ENCODE measurements around the gene FYTTD1.

FYTTD1 gene

DNA sequence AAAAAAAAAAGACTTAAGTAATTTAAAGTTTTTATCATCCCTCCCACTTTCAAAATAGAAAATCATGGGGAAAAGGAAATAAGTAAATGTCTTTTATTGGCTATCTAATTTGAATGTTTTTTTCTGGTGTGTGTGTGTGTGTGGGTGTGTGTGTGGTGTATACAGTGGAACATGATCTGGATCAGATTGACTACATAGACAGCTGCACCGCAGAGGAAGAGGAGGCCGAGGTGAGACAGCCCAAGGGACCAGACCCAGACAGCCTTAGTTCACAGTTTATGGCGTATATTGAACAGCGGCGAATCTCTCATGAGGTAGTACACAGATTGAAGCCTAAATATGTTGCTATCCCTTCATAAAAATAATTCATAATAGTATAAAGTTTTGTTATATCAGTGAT, 85.8 kb downstream of the FYTTD1 start:
- Histone ChIP-seq H3K4me3 (ENCODE audit: low read length in 2 of 2) (no peak overlapping the region), H3K4me1 (ENCODE audit: control insufficient read depth, insufficient read depth, low read length) (no peaks in the 10 kb centered on the region), H3K27ac (ENCODE audit: low read length) (no peak overlapping the region), H3K9ac (ENCODE audit: low read length in 2 of 2) (no peak overlapping the region), H3K9me3 (ENCODE audit: control insufficient read depth in 2 of 2, low read length in 2 of 2) (no peaks in the 10 kb centered on the region), H3K36me3 (ENCODE audit: control insufficient read depth in 2 of 2, insufficient read depth in 2 of 2, low read length in 2 of 2) (peaks cover 23 to 30% of the 10 kb centered on the region in 2 donors), H3K27me3 (ENCODE audit: control insufficient read depth in 1 of 2, insufficient read depth in 2 of 2, low read length in 2 of 2) (no peaks in the 10 kb centered on the region)

DNA sequence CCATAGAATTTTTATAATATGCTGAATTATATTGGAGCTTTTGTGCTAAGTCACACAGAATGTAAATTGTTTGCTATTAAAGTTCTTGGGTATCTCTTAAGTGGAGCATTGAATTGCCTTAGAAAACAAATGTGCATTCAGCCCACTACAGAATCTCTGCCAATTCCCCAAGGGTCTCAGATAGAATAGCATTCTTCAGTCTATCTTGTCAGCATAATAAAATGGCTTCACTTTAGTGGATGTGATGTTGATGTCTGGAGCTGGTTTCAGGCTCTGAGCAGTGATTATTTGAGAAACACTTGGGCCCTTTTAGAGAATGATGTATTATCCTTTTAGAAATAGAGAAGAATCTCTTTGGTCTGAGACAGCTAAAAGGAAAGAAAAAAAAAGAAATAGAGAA, 86.6 kb downstream of the FYTTD1 start:
- no peak overlapping the region for H3K27ac ChIP-seq (ENCODE audit: low read length)
- H3K36me3 ChIP-seq (ENCODE audit: control insufficient read depth in 2 of 2, insufficient read depth in 2 of 2, low read length in 2 of 2): peaks cover 26 to 33% of the 10 kb centered on the region in 2 donors

More for the DNA sequence above, 86.6 kb downstream of the FYTTD1 start:
- Histone ChIP-seq H3K9ac (ENCODE audit: low read length in 2 of 2) (no peak overlapping the region), H3K27me3 (ENCODE audit: control insufficient read depth in 1 of 2, insufficient read depth in 2 of 2, low read length in 2 of 2) (no peaks in the 10 kb centered on the region), H3K4me1 (ENCODE audit: control insufficient read depth, insufficient read depth, low read length) (no peaks in the 10 kb centered on the region), H3K4me3 (ENCODE audit: low read length in 2 of 2) (no peak overlapping the region), H3K9me3 (ENCODE audit: control insufficient read depth in 2 of 2, low read length in 2 of 2) (no peaks in the 10 kb centered on the region)

Measured in stomach smooth muscle (tissue), 2 donors.